Astrocyte (in vitro differentiated cells and primary cell): ENCODE results near the gene TCF7L2.

Source experiments
- EZH2 ChIP-seq: IDR thresholded peaks from 2 replicates; pipeline ENCODE4 v1.6.1; 2012; ENCODE audit warnings: mild to moderate bottlenecking, low read length, inconsistent platforms; ENCODE audit not compliant: insufficient read depth
- TF ChIP-seq, protein P1 (sequence below): IDR thresholded peaks from 2 replicates; pipeline ENCODE4 v1.5.1; 2011; ENCODE audit warnings: low read depth, mild to moderate bottlenecking, inconsistent platforms, low read length, moderate library complexity; ENCODE audit not compliant: insufficient read depth

DNA sequence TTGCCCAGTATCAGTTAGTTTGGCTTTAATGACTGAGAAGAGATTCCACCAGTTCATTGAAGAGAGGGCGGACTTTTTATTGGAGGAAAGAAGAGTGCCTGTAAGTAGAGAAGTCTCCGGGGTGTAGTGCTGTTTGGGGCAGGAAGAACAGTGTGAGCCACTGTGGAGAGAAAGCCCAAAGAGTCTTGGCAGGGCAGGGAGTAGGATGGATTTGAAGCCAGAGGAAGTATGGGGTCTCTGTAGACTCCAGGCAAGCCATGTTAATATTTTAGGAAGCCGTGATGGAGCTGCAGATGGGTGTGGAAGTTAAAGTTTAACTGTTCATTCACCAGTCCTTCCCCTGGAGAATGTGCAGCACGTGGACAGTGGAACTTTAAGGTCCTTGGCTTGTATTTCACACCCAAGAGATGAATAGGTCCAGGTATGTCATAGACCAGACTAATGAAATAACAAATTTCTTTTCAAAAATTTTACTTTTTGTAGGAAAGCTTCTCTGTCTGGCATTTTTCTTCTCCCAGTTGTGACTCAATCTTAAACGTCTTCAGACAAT, 54.1 kb downstream of the TCF7L2 start:
- TF ChIP-seq, protein P1, sequence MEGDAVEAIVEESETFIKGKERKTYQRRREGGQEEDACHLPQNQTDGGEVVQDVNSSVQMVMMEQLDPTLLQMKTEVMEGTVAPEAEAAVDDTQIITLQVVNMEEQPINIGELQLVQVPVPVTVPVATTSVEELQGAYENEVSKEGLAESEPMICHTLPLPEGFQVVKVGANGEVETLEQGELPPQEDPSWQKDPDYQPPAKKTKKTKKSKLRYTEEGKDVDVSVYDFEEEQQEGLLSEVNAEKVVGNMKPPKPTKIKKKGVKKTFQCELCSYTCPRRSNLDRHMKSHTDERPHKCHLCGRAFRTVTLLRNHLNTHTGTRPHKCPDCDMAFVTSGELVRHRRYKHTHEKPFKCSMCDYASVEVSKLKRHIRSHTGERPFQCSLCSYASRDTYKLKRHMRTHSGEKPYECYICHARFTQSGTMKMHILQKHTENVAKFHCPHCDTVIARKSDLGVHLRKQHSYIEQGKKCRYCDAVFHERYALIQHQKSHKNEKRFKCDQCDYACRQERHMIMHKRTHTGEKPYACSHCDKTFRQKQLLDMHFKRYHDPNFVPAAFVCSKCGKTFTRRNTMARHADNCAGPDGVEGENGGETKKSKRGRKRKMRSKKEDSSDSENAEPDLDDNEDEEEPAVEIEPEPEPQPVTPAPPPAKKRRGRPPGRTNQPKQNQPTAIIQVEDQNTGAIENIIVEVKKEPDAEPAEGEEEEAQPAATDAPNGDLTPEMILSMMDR = no peak
- TF ChIP-seq EZH2 = no peak
